ENCODE data around the gene ZNF23. TPM values are rescaled to one million over a fixed set of nuclear protein-coding genes. Genes with fewer than 3 reads are reported as not detected.

Gene ZNF23
- total RNA-seq, 4 donors from 2014 or later: 11.0 to 23.0 (median 14.6) TPM

- Histone ChIP-seq H3K4me3 (no peak overlapping the region), H3K36me3 (no peaks in the 10 kb centered on the region), H3K4me1 (no peaks in the 10 kb centered on the region), H3K27me3 (no peaks in the 10 kb centered on the region), H3K9me3 (no peaks in the 10 kb centered on the region), H3K27ac (no peak overlapping the region)
- TF ChIP-seq POLR2AphosphoS5 (IDR thresholded peaks at IDR 0.05) (no peak), POLR2A (IDR thresholded peaks at IDR 0.05) (no peak), EP300 (IDR thresholded peaks at IDR 0.05) (no peak), CTCF (IDR thresholded peaks at IDR 0.05) (no peak)
- ATAC-seq: no peak
- 57 to 65% methylated on average over 3 of the region's 3 CpGs for WGBS, 2 donors (ENCODE audit: low coverage in 1 of 2)
Measured at GRCh38 chr16:71491054-71491453, 29.0 kb upstream of the ZNF23 start.

DNA sequence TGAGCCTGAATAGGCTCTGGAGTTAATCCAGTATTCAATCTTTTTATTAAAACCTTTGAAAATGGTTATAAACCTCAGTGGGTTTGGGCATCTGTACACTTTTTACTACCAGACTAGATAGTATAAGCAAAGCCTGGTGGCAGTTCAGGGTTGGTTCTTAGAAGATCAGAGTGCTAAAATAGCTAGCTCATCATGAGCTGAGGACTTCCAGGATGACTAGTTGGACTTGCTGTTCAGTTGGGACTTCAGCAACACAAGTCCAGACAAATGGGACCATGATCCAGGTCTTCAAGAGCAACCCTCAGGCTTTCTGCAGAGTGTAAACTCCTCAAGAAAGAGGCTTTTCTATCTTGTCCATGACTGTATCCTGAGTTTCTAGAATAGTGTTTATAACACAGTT lies 28.3 kb upstream of the ZNF23 start:
- Histone ChIP-seq H3K4me1 (no peaks in the 10 kb centered on the region), H3K36me3 (no peaks in the 10 kb centered on the region), H3K27ac (no peak overlapping the region), H3K4me3 (no peak overlapping the region), H3K9me3 (no peaks in the 10 kb centered on the region), H3K27me3 (no peaks in the 10 kb centered on the region)
- no peak for ATAC-seq
- TF ChIP-seq CTCF (IDR thresholded peaks at IDR 0.05): no peak
- no peak for TF ChIP-seq EP300 (IDR thresholded peaks at IDR 0.05)
- no peak for TF ChIP-seq POLR2A (IDR thresholded peaks at IDR 0.05)
- no peak for TF ChIP-seq POLR2AphosphoS5 (IDR thresholded peaks at IDR 0.05)

- 84% methylated on average over 9 of the region's 22 CpGs; no CpG with 5 or more reads in 1 of the 2 donors for WGBS, 2 donors (ENCODE audit: low coverage in 1 of 2)
- no peaks in the 10 kb centered on the region for H3K36me3 ChIP-seq
- peaks cover 0 to 5% (median 0%) of the 10 kb centered on the region in 3 donors for H3K4me1 ChIP-seq
- no peak within 1 kb of the TSS for H3K27ac ChIP-seq
- H3K27me3 ChIP-seq: no peaks in the 10 kb centered on the region
- no peak within 1 kb of the TSS for H3K4me3 ChIP-seq
- ATAC-seq: no peak
- H3K9me3 ChIP-seq: no peaks in the 10 kb centered on the region
- TF ChIP-seq POLR2AphosphoS5 (IDR thresholded peaks at IDR 0.05) (no peak), CTCF (IDR thresholded peaks at IDR 0.05) (no peak), POLR2A (IDR thresholded peaks at IDR 0.05) (no peak), EP300 (IDR thresholded peaks at IDR 0.05) (no peak)
Measured at GRCh38 chr16:71489122-71489521, 27.1 kb upstream of the ZNF23 start, which contains the start of gene ZNF19. TSS of gene ZNF19 (minus strand) at chr16:71489324. CDS start at chr16:71482114, 7,210 bp downstream.

- H3K27ac ChIP-seq: peak overlapping the region; percentile 83 to 98 (median 97)
- peaks cover 0 to 16% (median 4%) of the 10 kb centered on the region in 3 donors for H3K4me1 ChIP-seq
- peak overlapping the region; percentile 63 to 73 for H3K4me3 ChIP-seq
- peaks cover 0 to 13% of the 10 kb centered on the region in 2 donors for H3K36me3 ChIP-seq
- H3K27me3 ChIP-seq: no peaks in the 10 kb centered on the region
- TF ChIP-seq CTCF (IDR thresholded peaks at IDR 0.05): no peak
- TF ChIP-seq EP300 (IDR thresholded peaks at IDR 0.05): no peak
- peak; percentile 63 to 71 for TF ChIP-seq POLR2A (IDR thresholded peaks at IDR 0.05)
- peak; percentile 92 for TF ChIP-seq POLR2AphosphoS5 (IDR thresholded peaks at IDR 0.05)
- 0% methylated on average over 9 to 17 of the region's 44 CpGs for WGBS, 2 donors (ENCODE audit: low coverage in 1 of 2)
- ATAC-seq: peak; percentile 96
- H3K9me3 ChIP-seq: no peaks in the 10 kb centered on the region
Measured at GRCh38 chr16:71484006-71484893, 22.2 kb upstream of the ZNF23 start.

- TF ChIP-seq CTCF (IDR thresholded peaks at IDR 0.05) (no peak), POLR2AphosphoS5 (IDR thresholded peaks at IDR 0.05) (no peak), POLR2A (IDR thresholded peaks at IDR 0.05) (no peak), EP300 (IDR thresholded peaks at IDR 0.05) (no peak)
- ATAC-seq: no peak
Measured at GRCh38 chr16:71482569-71482968, 20.5 kb upstream of the ZNF23 start.

More at GRCh38 chr16:71482569-71482968, 20.5 kb upstream of the ZNF23 start:
- Histone ChIP-seq H3K4me1 (peaks cover 0 to 16% (median 4%) of the 10 kb centered on the region in 3 donors), H3K4me3 (no peak overlapping the region), H3K27me3 (no peaks in the 10 kb centered on the region), H3K27ac (no peak overlapping the region), H3K9me3 (no peaks in the 10 kb centered on the region), H3K36me3 (peaks cover 0 to 26% of the 10 kb centered on the region in 2 donors)
- 69 to 92% methylated on average over 5 of the region's 5 CpGs for WGBS, 2 donors (ENCODE audit: low coverage in 1 of 2)
